NCI-H146 treated with DMSO at 0.1 percent for 48 hours (cell line): ENCODE data around the gene SLC38A5.
"Not testable (repeated sequence)": the region's sequence is repeated elsewhere in the genome, so short reads cannot be mapped to it uniquely, and the experiment has no call there.

Experiments
- DNase-seq: peaks from one replicate; lab custom pipeline; 2025; ENCODE audit not compliant: unreplicated experiment; lab: John Stamatoyannopoulos, UW

The SLC38A5 gene

GRCh38 chrX:48470833-48471118 lies 716 bp upstream of the SLC38A5 start:
- no peak for DNase-seq

- DNase-seq = no peak
Measured at GRCh38 chrX:48468693-48469691, 1.1 kb downstream of the SLC38A5 start.

- no peak for DNase-seq
Measured at GRCh38 chrX:48468247-48468671, 1.8 kb downstream of the SLC38A5 start.

GRCh38 chrX:48467281-48467761 lies 2.7 kb downstream of the SLC38A5 start:
- no peak for DNase-seq

- no peak for DNase-seq
Measured at GRCh38 chrX:48466696-48467095, 3.4 kb downstream of the SLC38A5 start.

- no peak for DNase-seq
Measured at GRCh38 chrX:48465336-48465933, 4.6 kb downstream of the SLC38A5 start.

GRCh38 chrX:48461830-48462229 lies 8.2 kb downstream of the SLC38A5 start:
- DNase-seq = no peak

- no peak for DNase-seq
Measured at GRCh38 chrX:48460606-48461005, 9.5 kb downstream of the SLC38A5 start.

GRCh38 chrX:48460031-48460430 lies 10.0 kb downstream of the SLC38A5 start:
- DNase-seq = no peak

- DNase-seq = no peak
Measured at GRCh38 chrX:48459483-48459882, 10.6 kb downstream of the SLC38A5 start.

GRCh38 chrX:48458711-48459110 lies 11.3 kb downstream of the SLC38A5 start:
- no peak for DNase-seq

- no peak for DNase-seq
Measured at GRCh38 chrX:48456628-48457331, 13.3 kb downstream of the SLC38A5 start.

- no peak for DNase-seq
Measured at GRCh38 chrX:48451708-48452107, 18.4 kb downstream of the SLC38A5 start.

- DNase-seq = no peak
Measured at GRCh38 chrX:48450076-48450475, 20.0 kb downstream of the SLC38A5 start.

GRCh38 chrX:48447201-48447600 lies 22.9 kb downstream of the SLC38A5 start:
- not testable (repeated sequence) for DNase-seq

GRCh38 chrX:48433713-48434112 lies 36.3 kb downstream of the SLC38A5 start:
- not testable (repeated sequence) for DNase-seq

GRCh38 chrX:48430166-48430565 lies 39.9 kb downstream of the SLC38A5 start:
- DNase-seq = not testable (repeated sequence)

GRCh38 chrX:48429606-48430005 lies 40.5 kb downstream of the SLC38A5 start:
- DNase-seq = not testable (repeated sequence)

GRCh38 chrX:48427027-48427716 lies 42.9 kb downstream of the SLC38A5 start:
- not testable (repeated sequence) for DNase-seq

- not testable (repeated sequence) for DNase-seq
Measured at GRCh38 chrX:48411860-48412259, 58.2 kb downstream of the SLC38A5 start, which contains the start of gene SSX4B. Gene SSX4B, minus strand, starts transcription at chrX:48411960. Its CDS starts 588 bp downstream, at chrX:48411372.
